H1 (cell line): ENCODE data around the gene PRMT5. TPM values are rescaled to one million over a fixed set of nuclear protein-coding genes. Genes with fewer than 3 reads are reported as not detected.
A peak's percentile ranks its signal among the peaks of the same experiment; 100 is the strongest.

Experiments used
- ATF2 ChIP-seq: IDR thresholded peaks from 2 replicates; pipeline ENCODE4 v1.6.1; 2012; ENCODE audit warnings: low read length, inconsistent platforms
- BRCA1 ChIP-seq: IDR thresholded peaks from 2 replicates; pipeline ENCODE4 v1.6.1; 2012; ENCODE audit warnings: low read depth, low read length, improper control_type of control experiment
- CBX8 ChIP-seq: fragments of 300-800, 300-1000 bp; sonication (generic); IDR thresholded peaks from 2 replicates; pipeline ENCODE4 v1.7.1; 2016; ENCODE audit warnings: low read depth, low read length, borderline replicate concordance
- EP300 ChIP-seq, 2 experiments: IDR thresholded peaks; 1 replicate in 1 of 2; 2 replicates in 1 of 2; pipeline ENCODE4 v1.6.1; 2011 to 2012; ENCODE audit warnings: low read depth in 2 of 2, low read length in 2 of 2, mild to moderate bottlenecking in 2 of 2, borderline replicate concordance in 1 of 2, inconsistent platforms in 1 of 2, moderate library complexity in 1 of 2
- FOSL1 ChIP-seq: IDR thresholded peaks from 2 replicates; pipeline ENCODE4 v1.6.1; 2011; ENCODE audit warnings: mild to moderate bottlenecking, low read depth, low read length, moderate library complexity; ENCODE audit not compliant: insufficient read depth
- HDAC6 ChIP-seq: IDR thresholded peaks from one replicate; pipeline ENCODE4 v1.7.1; 2012; ENCODE audit warnings: low read depth, mild to moderate bottlenecking, inconsistent platforms, low read length, moderate library complexity
- JUN ChIP-seq: IDR thresholded peaks from 2 replicates; pipeline ENCODE4 v1.6.1; 2011; ENCODE audit warnings: low read depth, mild to moderate bottlenecking, improper control_type of control experiment, low read length
- JUND ChIP-seq: IDR thresholded peaks from 2 replicates; pipeline ENCODE4 v1.6.1; 2011; ENCODE audit warnings: mild to moderate bottlenecking, improper control_type of control experiment, low read length
- KDM4A ChIP-seq: IDR thresholded peaks from one replicate; pipeline ENCODE4 v1.7.1; 2012; ENCODE audit warnings: low read depth, mild to moderate bottlenecking, moderate library complexity, low read length, inconsistent platforms; ENCODE audit not compliant: severe bottlenecking
- KDM5A ChIP-seq: fragments of 200-600 bp; IDR thresholded peaks from 2 replicates; pipeline ENCODE4 v1.7.1; 2012; ENCODE audit warnings: mild to moderate bottlenecking, low read length, inconsistent platforms, mixed read lengths
- NRF1 ChIP-seq: IDR thresholded peaks from 2 replicates; pipeline ENCODE4 v1.6.1; 2011; ENCODE audit warnings: mild to moderate bottlenecking, low read depth, low read length, improper control_type of control experiment
- POLR2AphosphoS5 ChIP-seq: IDR thresholded peaks from 2 replicates; pipeline ENCODE4 v1.6.1; 2011; ENCODE audit warnings: low read depth, low read length
- RAD21 ChIP-seq, 2 experiments: IDR thresholded peaks in 1 of 2; conservative IDR thresholded peaks in 1 of 2; 2 replicates each; pipeline ENCODE4 v1.6.1; 2011; ENCODE audit warnings: low read depth in 2 of 2, low read length in 2 of 2, improper control_type of control experiment in 1 of 2, inconsistent platforms in 1 of 2, mild to moderate bottlenecking in 1 of 2, moderate library complexity in 1 of 2
- RXRA ChIP-seq: IDR thresholded peaks from 2 replicates; pipeline ENCODE4 v1.6.1; 2011; ENCODE audit warnings: low read depth, mild to moderate bottlenecking, low read length, moderate library complexity; ENCODE audit not compliant: insufficient read depth
- SIN3A ChIP-seq, 2 experiments: IDR thresholded peaks in 1 of 2; conservative IDR thresholded peaks in 1 of 2; 2 replicates each; pipeline ENCODE4 v1.6.1; 2011 to 2012; ENCODE audit warnings: low read length in 2 of 2, improper control_type of control experiment in 1 of 2, low read depth in 1 of 2, mild to moderate bottlenecking in 1 of 2
- SRF ChIP-seq: IDR thresholded peaks from 2 replicates; pipeline ENCODE4 v1.6.1; 2011; ENCODE audit warnings: mild to moderate bottlenecking, low read depth, low read length, moderate library complexity
- TAF1 ChIP-seq: IDR thresholded peaks from 2 replicates; pipeline ENCODE4 v1.6.1; 2011; ENCODE audit warnings: mild to moderate bottlenecking, low read depth, low read length
- TAF7 ChIP-seq: optimal IDR thresholded peaks from 2 replicates; pipeline ENCODE3; 2011; ENCODE audit warnings: low read depth, mild to moderate bottlenecking, inconsistent platforms, low read length, moderate library complexity, borderline replicate concordance
- TBP ChIP-seq: IDR thresholded peaks from 2 replicates; pipeline ENCODE4 v1.6.1; 2011; ENCODE audit warnings: low read depth, low read length, improper control_type of control experiment
- TEAD4 ChIP-seq: IDR thresholded peaks from 2 replicates; pipeline ENCODE4 v1.6.1; 2012; ENCODE audit warnings: low read depth, low read length, inconsistent platforms, mixed read lengths
- polyA plus RNA-seq, 7 experiments: library from polyadenylated mRNA; depleted of rRNA in 3 of 7; stranded (reverse) in 5 of 7; unstranded in 2 of 7; fragments of >200 nt in 5 of 7; fragments of 200-250 nt in 2 of 7; gene quantifications; 1 replicate in 5 of 7; 2 replicates in 1 of 7; 4 replicates in 1 of 7; pipeline versions ENCODE4 v1.2.1 to v1.2.3, GENCODE V29; 2011 to 2013; ENCODE audit warnings: missing spikeins in 2 of 7, mixed read lengths in 2 of 7
- total RNA-seq: library from RNA; stranded (reverse); fragmentation: NEBNext Ultra II Directional; extraction: Animal tissue kit (Norgen Biotek cat#: 25700); gene quantifications from 2 replicates; pipeline ENCODE4 v1.2.1, GENCODE V29; 2021
- TF ChIP-seq, protein P1 (sequence below): IDR thresholded peaks from 2 replicates; pipeline ENCODE4 v1.6.1; 2012; ENCODE audit warnings: inconsistent platforms

Gene PRMT5
- total and polyA plus RNA-seq, 2 of the 8 experiments (the other 6 are each of a cell fraction or from before 2014, with no cell fraction given) = 171 to 402 TPM

DNA sequence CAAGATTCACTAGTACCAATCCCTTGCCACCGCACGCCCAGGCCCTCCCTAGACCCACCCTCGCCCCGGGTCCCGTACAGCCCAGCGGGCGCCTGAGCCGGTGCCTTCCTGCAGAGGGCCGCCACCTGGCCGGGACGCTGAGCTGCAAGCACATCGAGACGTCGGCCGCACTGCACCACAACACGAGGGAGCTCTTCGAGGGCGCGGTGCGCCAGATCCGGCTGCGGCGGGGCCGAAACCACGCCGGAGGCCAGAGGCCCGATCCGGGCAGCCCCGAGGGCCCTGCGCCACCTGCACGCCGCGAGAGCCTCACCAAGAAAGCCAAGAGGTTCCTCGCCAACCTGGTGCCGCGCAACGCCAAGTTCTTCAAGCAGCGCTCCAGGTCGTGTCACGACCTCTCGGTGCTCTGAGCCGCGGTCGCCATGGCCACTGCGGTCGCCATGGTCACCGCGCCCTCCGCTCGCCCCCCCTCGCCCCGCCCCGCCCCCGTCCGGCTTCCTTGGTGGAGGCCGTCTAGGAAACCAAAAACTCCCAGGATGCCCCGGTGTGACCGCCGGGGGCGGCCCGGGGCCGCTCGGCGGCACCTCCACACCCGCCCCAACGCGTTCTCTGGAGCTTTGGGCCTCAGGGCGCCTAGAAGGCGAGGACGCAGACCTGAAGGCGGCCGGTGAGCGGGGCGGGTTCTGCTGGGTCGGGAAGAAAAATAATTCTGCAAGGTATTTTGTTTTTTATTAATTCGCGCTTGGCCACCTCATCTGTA is 42.5 kb downstream of the PRMT5 start (continued):
- TF ChIP-seq TAF1 = peak; percentile 33
- peak; percentile 45 to 64; a peak in 1 of 4 replicates for TF ChIP-seq SIN3A (conservative IDR thresholded peaks at IDR 0.05 in 1 of 2, IDR thresholded peaks at IDR 0.05 in 1 of 2; ENCODE audit: low read depth in 1 of 2, low read length in 2 of 2)
- no peak for TF ChIP-seq TBP
- TF ChIP-seq SRF = no peak
- no peak for TF ChIP-seq HDAC6
- no peak for TF ChIP-seq NRF1
- 0 out of 2 replicates have a peak, but pooled peaks have one; percentile 17 for TF ChIP-seq POLR2AphosphoS5
- TF ChIP-seq RAD21 (IDR thresholded peaks at IDR 0.05 in 1 of 2, conservative IDR thresholded peaks at IDR 0.05 in 1 of 2; ENCODE audit: low read depth in 2 of 2, low read length in 2 of 2) = peak in 1 of 2 experiments; percentile 6; a peak in 2 of 4 replicates
- TF ChIP-seq, protein P1, sequence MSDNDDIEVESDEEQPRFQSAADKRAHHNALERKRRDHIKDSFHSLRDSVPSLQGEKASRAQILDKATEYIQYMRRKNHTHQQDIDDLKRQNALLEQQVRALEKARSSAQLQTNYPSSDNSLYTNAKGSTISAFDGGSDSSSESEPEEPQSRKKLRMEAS = peak; percentile 99
- no peak for TF ChIP-seq FOSL1
- TF ChIP-seq TEAD4 = no peak
- TF ChIP-seq TAF7 = peak; percentile 53
- TF ChIP-seq JUND = no peak
- no peak for TF ChIP-seq EP300 (IDR thresholded peaks at IDR 0.05; ENCODE audit: borderline replicate concordance in 1 of 2, low read depth in 2 of 2, low read length in 2 of 2)
- no peak for TF ChIP-seq JUN
- peak; percentile 86 for TF ChIP-seq KDM4A
- TF ChIP-seq BRCA1 = no peak
- no peak for TF ChIP-seq ATF2
- no peak for TF ChIP-seq CBX8
- TF ChIP-seq RXRA = no peak
- no peak for TF ChIP-seq KDM5A
